GM20431 (cell line): Measurements from ENCODE around the gene PIANP.

Experiments used
- in situ Hi-C: fragments of 300-500 bp; cut with MseI, MboI; formaldehyde crosslinking; loops from one replicate; pipeline ENCODE4 v1.15.0; 2020; ENCODE audit warnings: low sequenced_read_pairs; ENCODE audit not compliant: unreplicated experiment

Gene PIANP

DNA sequence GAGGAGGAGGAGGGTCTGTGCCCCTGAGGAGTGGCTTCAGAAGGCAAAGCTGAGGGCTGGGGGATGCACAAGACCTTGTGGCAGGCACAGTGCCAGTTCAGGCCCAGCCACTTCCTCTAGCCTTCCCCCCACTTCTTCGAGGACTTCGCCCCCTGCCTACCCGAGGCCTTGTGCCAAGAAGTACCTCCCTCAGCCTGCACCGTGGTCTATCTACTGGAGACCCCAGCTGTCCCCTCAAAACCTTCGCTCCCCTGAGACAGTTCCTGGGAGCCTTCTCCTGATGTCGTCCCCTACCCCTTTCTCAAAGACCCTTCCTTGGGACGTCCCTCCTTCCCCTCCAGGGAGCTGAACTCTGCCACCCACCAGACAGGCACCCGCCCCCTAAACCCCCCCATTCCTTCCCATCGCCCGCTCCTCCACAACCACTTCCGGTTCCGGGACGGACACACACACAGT lies 12.0 kb downstream of the PIANP start:
- in situ Hi-C loops: no loop called here

DNA sequence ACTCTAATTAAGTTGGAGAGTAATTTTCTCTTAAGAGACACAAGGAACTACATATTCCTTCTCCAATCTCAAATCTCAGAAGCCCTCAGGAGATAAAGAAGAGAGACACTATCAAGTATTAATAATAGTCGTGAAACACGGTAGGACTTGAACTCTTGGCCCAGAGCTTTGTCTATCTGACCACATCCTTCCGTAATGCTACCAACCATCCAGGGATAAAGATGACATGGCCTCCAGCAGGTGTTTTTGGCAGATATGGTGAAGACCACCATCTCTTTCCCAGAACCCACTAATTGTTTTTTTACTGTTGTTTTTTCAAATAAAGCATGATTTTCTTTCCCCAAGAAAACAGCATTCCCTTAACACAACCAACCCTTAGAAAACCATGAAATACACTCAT lies 14.8 kb downstream of the PIANP start:
- in situ Hi-C loops: no loop called here

DNA sequence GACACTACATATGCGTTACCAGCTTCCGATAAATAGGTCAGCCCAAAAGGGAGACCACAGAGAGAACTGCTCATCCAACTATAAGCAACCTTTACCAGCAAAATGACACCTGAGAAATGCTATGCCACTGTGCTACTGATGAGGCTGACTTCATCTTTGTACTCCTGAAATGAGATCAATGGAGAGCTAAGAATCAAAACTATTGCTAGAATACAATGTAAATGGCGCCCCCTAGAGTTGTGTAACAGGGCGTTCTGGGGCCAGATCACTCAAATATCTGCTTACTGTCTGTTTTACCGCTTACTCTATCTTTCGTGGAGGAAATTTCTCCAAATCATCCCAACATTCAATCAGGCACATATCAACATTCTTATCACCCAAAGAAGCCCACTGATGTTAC lies 16.0 kb downstream of the PIANP start:
- in situ Hi-C loops: no loop called here

DNA sequence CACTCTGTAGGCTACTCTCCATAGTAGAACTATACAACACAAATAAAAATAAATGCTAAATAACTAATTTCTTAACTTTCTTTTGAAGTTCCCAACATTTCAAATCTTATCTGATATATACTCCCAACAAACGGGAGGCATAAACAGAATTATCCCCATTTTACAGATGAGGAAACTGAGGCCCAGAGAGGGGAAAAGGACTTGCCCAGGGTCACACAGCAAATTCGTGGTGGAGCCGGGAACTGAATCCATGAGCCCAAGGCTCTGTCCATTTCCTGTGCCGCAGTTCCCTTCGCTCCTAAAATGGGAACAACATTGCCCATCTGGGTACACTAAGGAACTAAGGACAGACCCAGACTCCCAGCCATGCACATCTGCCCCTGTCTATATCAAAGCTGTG lies 23.7 kb downstream of the PIANP start:
- in situ Hi-C loops: no loop called here

DNA sequence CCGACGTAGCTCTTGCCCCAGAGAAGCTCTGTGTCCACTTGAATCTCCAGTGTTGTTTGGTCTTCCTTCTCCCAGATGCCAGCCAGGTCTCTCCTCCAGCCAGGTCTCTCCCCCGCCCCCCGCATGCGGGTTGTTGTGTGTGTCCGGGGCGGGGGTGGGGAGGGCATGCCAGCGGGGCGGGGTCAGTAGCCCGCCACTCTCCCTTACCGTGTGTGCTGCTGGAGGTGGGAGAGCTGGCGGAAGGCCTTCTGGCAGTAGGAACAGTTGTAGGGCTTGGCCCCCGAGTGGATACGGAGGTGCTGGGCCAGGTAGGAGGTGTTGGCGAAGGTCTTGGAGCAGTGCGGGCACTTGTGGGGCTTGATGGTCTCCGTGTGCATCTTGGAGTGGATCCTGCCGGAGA lies 28.5 kb downstream of the PIANP start:
- in situ Hi-C loops: no loop called here

DNA sequence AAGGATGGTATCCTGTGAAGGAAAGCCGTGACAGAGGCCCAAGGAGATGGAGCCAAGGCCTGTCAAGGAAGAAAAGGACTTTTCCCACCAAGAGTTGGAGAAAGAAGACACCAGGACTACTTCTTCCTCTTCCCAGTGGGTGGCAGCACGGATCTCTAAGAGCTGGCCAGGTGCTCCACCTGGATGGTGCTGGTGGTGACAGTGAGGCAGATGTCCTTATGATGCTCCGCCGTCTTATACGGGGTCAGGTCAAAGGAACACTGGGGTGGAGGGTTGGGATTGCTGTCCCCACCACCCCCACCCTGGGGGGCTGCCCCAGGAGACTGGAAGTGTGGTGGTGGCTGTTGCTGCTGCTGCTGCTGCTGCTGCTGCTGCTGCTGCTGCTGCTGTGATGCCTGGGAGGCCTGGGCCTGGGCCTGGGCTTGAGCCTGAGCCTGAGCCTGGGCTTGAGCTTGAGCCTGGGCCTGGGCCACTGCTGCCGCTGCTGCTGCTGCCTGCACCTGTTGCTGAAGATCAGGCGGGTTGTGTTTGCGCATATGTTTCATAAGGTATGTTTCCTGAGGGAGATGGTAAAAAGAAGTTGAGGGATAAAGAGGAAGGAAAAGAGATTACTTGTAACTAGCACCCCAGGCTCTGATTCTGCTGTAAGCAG lies 32.9 kb downstream of the PIANP start:
- in situ Hi-C loops: no loop called here

DNA sequence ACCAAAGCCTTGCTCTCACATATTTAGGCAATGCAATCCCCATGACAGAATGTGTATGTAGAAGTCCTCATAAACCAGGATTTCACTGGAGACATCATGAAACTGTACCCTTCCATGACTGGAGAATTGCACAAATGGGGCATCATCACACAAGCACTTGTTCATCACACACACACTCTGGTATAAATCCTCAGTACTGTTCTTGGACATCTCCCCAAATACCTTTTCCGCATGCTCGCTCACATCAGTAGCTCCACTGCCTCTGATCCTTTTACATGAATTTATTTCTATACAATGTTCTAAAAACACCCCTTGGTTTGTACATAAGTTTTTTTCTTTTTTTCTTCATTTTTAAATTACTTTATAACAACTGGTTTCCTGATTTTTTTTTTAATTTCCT lies 34.4 kb downstream of the PIANP start:
- in situ Hi-C loops: no loop called here

DNA sequence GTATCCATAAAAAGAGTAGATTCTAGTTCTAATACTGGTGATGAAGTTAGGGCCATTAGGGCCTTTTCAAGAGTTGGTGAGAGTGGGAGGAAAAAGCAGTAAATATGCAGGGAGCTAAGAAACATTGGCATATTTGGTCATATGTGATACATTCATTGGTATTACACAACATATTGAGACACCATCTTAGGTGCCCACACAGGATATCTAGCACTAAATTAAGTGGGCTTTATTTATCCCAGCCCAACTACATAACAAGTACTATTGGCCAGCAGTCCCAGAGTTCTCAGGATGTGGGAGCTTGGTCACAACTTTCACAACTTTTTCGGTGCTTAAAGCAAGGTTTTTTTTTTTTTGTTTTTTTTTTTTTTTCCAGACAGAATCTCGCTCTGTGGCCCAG lies 35.7 kb downstream of the PIANP start:
- in situ Hi-C loops: no loop called here

DNA sequence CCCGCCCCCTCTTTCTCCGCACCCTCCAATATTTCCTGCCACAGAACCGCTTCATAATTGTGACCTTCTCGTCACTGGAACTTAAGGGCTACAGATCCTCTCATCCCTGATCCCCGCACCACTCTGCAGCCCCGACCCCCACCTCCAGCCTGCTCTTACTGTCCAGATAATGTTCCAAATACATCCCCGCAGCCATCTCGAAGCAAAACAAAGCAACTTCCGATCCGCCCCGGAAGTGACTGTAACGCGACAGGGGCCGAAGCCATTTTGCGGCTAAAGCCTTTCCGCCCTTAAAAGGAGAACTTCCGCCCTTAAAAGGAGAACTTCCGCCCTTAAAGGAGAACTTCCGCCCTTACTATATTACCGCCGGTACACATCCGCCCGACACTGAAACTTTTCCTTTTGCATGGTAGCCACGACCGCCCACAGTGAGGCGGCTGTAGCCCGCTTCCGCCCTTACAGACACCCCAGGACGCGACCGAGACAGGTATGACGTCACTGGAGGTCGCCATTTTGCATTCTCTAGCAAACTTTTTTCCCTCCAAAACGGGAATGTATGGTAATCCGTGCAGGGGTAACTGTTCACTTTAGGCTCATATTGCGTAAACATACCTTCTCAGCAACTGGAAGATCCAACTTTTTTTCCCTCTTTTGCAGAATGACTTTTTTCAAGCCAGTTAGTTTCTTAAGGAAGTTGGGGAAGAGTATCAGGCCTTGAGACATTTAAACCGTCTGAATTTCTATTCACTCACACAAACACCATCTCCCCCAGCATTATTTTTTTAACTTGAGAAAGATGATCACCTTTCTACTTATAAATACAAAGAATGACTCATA lies 37.5 kb downstream of the PIANP start, which contains the start of gene ING4:
TSS of gene ING4 (minus strand) at position 214 of the 837 bp plus-strand sequence. CDS start at position 196, 18 bp downstream.
- in situ Hi-C loops: no loop called here

DNA sequence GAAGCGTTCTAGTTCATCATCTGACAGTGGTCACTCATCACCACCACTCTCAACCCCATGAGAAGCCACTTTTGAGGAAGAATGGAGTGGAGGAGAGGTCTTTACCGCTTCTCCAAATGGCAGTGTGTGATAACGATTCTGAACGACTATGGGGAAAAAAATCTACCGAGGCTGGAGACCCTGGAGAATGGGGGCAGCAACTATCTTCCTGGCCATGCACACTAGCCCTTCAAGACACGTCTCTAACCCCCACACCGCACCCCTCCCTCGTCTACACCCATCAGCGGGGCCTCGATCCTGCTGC lies 38.1 kb downstream of the PIANP start:
- in situ Hi-C loops: no loop called here

DNA sequence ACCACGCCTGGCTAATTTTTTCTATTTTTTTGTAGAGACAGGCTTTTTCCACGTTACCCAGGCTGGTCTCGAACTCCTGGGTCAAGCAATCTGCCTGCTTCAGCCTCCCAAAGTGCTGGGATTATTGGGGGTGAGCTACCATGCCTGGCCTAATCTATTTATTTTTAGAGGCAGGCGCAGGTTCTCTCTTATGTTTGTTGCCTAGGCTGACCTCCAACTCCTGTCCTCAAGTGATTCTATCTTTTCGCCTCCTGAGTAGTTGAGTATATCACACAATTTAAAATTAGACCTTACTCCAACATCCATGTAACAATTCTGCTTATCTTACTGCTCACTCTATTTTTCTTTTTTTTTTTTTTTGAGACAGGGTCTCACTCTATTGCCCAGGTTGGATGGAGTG lies 46.6 kb downstream of the PIANP start:
- in situ Hi-C loops: no loop called here

DNA sequence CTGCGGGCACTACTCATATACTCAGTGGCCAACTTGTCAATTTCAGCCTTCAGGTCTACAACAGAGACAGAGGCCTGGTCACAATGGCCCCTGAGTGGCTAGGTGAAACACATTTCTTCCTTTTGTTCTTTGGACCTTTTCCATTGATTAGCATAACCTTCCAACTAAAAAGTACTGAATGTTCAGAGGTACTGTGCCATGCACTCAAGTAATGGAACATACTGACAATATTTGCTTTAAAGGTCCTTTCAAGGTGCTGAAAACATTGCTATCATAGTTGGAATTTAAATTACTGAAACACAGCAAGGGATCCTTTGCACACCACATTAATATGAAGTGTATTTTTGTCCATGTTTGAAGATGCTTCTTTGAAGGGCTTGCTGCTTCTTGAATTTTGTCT lies 47.3 kb downstream of the PIANP start:
- in situ Hi-C loops: no loop called here

DNA sequence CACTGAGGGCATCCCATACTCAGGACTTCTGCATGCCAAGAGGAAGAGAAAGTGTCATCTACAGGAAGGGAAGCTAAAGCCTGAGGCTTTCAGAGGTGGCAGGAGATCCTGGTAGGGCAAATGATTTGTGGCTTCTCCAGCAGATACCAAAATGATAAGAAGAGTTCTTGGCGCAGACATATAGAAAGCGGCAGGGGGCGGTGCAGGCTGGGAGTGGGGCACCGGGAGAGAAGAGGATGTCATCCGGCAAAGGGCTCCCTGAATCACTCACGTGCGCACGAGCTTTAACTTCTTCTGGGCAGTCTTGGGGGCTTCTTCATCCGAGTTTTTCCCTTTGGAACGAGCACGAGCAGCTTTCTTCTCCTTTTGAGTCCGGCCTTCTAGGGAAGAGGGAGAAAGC lies 48.2 kb downstream of the PIANP start:
- in situ Hi-C loops: no loop called here

DNA sequence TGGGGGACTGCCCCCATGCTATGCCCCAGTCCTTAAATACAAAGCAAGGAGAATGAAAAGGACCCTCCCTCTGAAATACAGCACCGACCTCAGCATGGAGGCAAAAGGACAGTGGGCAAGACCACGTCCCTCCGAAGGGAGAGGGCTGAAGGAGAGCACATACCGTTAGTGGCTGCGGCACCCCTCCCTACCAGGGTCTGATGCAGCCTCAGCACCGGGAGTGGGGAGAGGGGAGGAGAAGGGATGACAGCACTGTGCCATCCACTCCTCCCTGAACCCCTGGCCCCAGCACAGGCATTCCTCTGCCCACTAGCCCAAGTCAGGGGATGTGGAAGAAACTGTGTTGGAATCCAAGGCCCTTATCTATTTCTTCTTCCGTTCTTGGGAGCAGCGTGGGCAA lies 49.8 kb downstream of the PIANP start:
- in situ Hi-C loops: no loop called here

DNA sequence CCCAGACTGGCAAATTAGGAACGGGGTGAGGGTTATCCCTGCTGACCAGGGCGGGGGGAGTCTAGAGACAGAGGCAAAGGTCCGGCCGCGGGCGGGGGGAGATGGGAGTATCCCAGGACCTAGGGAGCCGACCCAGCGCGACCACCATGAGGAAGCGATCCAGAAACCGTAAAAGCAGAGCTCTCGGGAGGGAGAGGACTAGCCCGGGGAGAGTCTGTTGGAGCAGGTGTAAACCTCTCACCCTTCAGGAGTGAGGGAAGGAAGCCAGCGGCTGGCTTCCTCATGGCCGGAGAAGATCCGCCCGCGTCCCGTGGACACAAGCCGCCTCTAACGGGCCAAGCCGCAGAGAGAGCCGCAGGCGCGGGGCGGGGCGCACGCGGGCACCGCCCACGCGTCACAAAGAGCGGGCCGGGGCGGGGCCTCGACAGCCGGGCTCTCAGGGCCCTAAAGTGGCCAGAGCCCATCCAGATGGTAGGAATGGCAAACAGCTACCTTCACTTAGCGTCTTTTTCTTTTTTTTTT lies 53.5 kb downstream of the PIANP start, which contains the start of gene ACRBP:
TSS of gene ACRBP (minus strand) at position 350 of the 522 bp plus-strand sequence. CDS start at position 284, 66 bp downstream.
- in situ Hi-C loops: no loop called here

DNA sequence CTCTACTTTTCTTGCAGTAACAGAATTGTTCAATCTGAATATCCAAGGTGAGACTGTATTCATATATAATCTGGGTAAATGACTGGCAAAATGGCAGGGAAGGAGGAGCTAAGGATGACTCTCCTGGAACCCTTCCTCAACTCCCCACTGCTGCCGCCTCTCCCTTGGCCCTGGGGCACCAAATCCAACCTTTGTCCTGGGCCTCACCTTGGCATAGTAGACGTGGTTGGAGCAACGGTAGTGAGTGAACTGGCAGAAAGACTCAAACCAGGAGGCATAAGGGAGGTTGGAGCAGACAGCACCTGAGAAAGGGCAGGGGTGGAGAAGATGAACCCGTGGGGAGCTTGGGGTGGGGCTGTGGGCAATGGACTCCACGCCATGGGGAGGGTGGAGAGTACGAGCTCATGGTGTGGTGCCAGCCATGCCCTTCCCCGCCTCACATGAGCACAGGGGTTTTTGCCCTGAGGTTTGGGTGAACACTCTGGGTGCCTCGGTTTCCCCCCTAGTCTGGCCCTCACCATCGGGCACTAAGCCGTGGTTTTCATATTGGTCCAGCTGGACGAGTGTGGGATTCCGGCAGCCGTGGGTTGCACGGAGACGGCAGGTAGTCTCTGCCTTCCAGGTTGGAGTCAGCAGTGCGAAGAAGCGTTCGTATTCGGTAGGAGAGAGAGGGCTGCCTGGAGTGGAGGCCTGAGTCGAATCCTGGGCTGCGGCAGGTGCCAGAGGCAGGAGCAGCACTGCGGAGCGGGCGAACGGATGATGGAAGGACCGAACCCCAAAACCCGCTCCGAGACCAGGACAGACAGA lies 54.1 kb downstream of the PIANP start:
- in situ Hi-C loops: no loop called here

DNA sequence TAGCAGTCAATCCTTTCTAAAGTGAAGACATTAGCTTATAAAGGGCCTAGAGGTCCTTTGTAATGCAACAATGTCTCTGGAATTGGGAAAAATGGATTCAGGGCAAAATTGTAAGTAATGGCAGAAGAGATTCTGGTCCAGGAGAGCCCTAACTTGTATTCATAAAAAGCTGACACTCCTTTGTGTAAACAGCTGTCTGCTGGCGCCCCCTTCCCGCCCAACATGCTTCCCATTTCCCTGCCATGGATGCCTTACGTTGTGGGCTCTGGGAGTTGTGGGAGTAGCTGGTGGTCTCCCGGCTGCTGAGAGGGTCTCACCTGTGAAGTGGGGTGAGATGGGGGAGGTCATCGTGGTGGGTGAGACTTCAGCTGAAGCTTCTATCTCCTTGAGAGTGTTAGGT lies 55.7 kb downstream of the PIANP start:
- in situ Hi-C loops: no loop called here

DNA sequence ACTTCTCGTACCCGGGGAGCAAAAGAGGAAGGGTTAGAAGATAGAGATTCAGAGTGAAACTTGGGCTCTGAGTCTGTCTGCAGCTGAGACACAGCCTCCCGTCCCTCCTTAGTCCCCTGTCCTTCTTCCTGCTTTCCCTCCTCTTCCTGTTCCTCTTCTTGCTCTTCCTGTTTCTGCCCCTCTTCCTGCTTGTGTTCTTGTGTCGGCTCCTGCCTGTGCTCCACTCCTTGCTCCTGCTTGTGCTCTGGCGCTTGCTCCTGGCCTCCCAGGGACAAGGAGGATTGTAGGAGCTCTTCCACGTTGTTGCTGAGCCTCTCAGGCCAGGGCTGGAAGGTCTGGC lies 56.4 kb downstream of the PIANP start:
- in situ Hi-C loops: no loop called here
